H1 (cell line): ENCODE results near the gene ACER3.

Experiments
- BCL11A ChIP-seq, 2 experiments: IDR thresholded peaks; one replicate each; pipeline ENCODE4 v1.6.1; 2011; ENCODE audit warnings: low read depth in 2 of 2, low read length in 2 of 2, mild to moderate bottlenecking in 2 of 2
- POLR2AphosphoS5 ChIP-seq: IDR thresholded peaks from 2 replicates; pipeline ENCODE4 v1.6.1; 2011; ENCODE audit warnings: low read depth, low read length
- RAD21 ChIP-seq, 2 experiments: IDR thresholded peaks in 1 of 2; conservative IDR thresholded peaks in 1 of 2; 2 replicates each; pipeline ENCODE4 v1.6.1; 2011; ENCODE audit warnings: low read depth in 2 of 2, low read length in 2 of 2, improper control_type of control experiment in 1 of 2, inconsistent platforms in 1 of 2, mild to moderate bottlenecking in 1 of 2, moderate library complexity in 1 of 2
- SAP30 ChIP-seq: fragments of 300-600 bp; sonication (generic); IDR thresholded peaks from 2 replicates; pipeline ENCODE4 v1.7.1; 2012; ENCODE audit warnings: low read length, moderate library complexity, mild to moderate bottlenecking, inconsistent platforms; ENCODE audit not compliant: insufficient read depth, insufficient replicate concordance
- TF ChIP-seq, protein P1 (sequence below), 3 experiments: IDR thresholded peaks; 1 replicate in 2 of 3; 2 replicates in 1 of 3; pipeline versions ENCODE4 v1.5.1 to v1.6.1; 2011; ENCODE audit warnings: low read length in 3 of 3, mild to moderate bottlenecking in 3 of 3, inconsistent platforms in 2 of 3, low read depth in 1 of 3, moderate library complexity in 1 of 3; ENCODE audit not compliant: insufficient read depth in 1 of 3; ENCODE audit errors: control extremely low read depth in 1 of 3
- TF ChIP-seq, protein P2 (sequence below): IDR thresholded peaks from 2 replicates; pipeline ENCODE4 v1.6.1; 2011; ENCODE audit warnings: low read length, improper control_type of control experiment
- TF ChIP-seq, protein P3 (sequence below): IDR thresholded peaks from 2 replicates; pipeline ENCODE4 v1.6.1; 2012; ENCODE audit warnings: inconsistent platforms
- TF ChIP-seq, protein P4 (sequence below): IDR thresholded peaks from 2 replicates; pipeline ENCODE4 v1.6.1; 2011; ENCODE audit warnings: low read depth, mild to moderate bottlenecking, low read length; ENCODE audit not compliant: insufficient read depth

DNA sequence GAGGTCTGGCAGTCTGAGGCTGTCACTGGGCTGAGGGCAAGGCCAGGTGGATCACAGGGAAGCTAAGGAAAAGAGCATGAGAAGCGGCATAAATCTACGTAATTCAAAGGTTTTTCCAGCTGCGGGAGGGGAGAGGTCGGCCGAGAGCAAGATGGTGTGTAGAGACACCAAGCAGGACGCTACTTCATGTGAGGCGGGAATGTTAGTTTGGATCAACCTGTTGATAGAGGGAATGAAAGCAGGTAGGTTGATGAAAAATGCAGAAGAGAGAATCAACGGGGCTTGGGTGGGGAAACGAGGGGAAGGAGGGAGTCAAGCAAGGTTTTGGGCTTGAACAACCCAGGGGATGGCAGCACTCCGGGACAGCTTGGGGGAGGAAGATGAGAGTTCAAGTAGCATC is 176.3 kb downstream of the ACER3 start:
- no peak for TF ChIP-seq BCL11A (IDR thresholded peaks at IDR 0.05; ENCODE audit: low read depth in 2 of 2, low read length in 2 of 2)
- TF ChIP-seq, protein P1, sequence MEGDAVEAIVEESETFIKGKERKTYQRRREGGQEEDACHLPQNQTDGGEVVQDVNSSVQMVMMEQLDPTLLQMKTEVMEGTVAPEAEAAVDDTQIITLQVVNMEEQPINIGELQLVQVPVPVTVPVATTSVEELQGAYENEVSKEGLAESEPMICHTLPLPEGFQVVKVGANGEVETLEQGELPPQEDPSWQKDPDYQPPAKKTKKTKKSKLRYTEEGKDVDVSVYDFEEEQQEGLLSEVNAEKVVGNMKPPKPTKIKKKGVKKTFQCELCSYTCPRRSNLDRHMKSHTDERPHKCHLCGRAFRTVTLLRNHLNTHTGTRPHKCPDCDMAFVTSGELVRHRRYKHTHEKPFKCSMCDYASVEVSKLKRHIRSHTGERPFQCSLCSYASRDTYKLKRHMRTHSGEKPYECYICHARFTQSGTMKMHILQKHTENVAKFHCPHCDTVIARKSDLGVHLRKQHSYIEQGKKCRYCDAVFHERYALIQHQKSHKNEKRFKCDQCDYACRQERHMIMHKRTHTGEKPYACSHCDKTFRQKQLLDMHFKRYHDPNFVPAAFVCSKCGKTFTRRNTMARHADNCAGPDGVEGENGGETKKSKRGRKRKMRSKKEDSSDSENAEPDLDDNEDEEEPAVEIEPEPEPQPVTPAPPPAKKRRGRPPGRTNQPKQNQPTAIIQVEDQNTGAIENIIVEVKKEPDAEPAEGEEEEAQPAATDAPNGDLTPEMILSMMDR (IDR thresholded peaks at IDR 0.05; ENCODE audit: control extremely low read depth in 1 of 3, insufficient read depth in 1 of 3, low read depth in 1 of 3, low read length in 3 of 3) = no peak
- no peak for TF ChIP-seq SAP30
- TF ChIP-seq, protein P2, sequence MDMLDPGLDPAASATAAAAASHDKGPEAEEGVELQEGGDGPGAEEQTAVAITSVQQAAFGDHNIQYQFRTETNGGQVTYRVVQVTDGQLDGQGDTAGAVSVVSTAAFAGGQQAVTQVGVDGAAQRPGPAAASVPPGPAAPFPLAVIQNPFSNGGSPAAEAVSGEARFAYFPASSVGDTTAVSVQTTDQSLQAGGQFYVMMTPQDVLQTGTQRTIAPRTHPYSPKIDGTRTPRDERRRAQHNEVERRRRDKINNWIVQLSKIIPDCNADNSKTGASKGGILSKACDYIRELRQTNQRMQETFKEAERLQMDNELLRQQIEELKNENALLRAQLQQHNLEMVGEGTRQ = no peak
- no peak for TF ChIP-seq RAD21 (IDR thresholded peaks at IDR 0.05 in 1 of 2, conservative IDR thresholded peaks at IDR 0.05 in 1 of 2; ENCODE audit: low read depth in 2 of 2, low read length in 2 of 2)
- TF ChIP-seq, protein P3, sequence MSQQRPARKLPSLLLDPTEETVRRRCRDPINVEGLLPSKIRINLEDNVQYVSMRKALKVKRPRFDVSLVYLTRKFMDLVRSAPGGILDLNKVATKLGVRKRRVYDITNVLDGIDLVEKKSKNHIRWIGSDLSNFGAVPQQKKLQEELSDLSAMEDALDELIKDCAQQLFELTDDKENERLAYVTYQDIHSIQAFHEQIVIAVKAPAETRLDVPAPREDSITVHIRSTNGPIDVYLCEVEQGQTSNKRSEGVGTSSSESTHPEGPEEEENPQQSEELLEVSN = no peak
- TF ChIP-seq, protein P4, sequence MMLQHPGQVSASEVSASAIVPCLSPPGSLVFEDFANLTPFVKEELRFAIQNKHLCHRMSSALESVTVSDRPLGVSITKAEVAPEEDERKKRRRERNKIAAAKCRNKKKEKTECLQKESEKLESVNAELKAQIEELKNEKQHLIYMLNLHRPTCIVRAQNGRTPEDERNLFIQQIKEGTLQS = no peak
- no peak for TF ChIP-seq POLR2AphosphoS5
